ENCODE results near the gene ANLN.

DNA sequence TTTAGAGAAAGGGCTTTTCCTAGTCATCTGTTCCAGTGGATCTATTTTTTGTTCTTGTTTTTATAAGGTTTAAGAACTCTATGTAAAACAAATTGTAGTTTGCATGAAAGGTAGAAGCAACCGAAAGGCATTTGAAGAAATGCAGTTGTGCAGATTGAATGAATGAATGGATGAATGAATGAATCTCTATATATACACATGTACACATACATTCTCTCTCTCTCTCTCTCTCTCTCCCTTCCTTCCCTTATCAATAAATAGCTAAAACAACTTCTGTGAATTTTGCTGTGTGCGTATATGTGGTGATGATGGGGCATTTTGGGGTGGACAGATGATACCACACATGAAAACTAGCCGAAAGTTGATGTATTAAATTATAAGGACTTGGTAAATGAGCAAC is 32.4 kb downstream of the ANLN start:
- TF ChIP-seq POLR2A (IDR thresholded peaks at IDR 0.05): no peak
- TF ChIP-seq, protein P1, sequence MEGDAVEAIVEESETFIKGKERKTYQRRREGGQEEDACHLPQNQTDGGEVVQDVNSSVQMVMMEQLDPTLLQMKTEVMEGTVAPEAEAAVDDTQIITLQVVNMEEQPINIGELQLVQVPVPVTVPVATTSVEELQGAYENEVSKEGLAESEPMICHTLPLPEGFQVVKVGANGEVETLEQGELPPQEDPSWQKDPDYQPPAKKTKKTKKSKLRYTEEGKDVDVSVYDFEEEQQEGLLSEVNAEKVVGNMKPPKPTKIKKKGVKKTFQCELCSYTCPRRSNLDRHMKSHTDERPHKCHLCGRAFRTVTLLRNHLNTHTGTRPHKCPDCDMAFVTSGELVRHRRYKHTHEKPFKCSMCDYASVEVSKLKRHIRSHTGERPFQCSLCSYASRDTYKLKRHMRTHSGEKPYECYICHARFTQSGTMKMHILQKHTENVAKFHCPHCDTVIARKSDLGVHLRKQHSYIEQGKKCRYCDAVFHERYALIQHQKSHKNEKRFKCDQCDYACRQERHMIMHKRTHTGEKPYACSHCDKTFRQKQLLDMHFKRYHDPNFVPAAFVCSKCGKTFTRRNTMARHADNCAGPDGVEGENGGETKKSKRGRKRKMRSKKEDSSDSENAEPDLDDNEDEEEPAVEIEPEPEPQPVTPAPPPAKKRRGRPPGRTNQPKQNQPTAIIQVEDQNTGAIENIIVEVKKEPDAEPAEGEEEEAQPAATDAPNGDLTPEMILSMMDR (IDR thresholded peaks at IDR 0.05): no peak
